Caco-2 (cell line): ENCODE results near the gene ZNF557. TPM values are rescaled to one million over a fixed set of nuclear protein-coding genes. Genes with fewer than 3 reads are reported as not detected.

ENCODE experiments used
- BruUV-seq: library from RNA; stranded (reverse); fragments of 400-500 nt; replicated peaks from 2 replicates; lab custom pipeline; 2021; lab: Mats Ljungman, UMichigan
- CTCF ChIA-PET: fragments of 300-600 bp; sonication (Branson Sonifier 250); formaldehyde crosslinking; loops from one replicate; lab custom pipeline; 2022; ENCODE audit warnings: antibody characterized with exemption; lab: Charles Lee
- POLR2A ChIA-PET: fragments of 300-600 bp; sonication (Branson Sonifier 250); formaldehyde crosslinking; loops from one replicate; lab custom pipeline; 2022; ENCODE audit warnings: antibody characterized with exemption; lab: Charles Lee
- DNase-seq, 2 experiments: peaks; one replicate each; pipeline versions ENCODE4 v3.0.0 to v3.0.0-alpha.2; 2020 to 2022
- H3K27me3 ChIP-seq: replicated peaks from 2 replicates; pipeline ENCODE4 v1.6.0; 2011; ENCODE audit warnings: low read length; ENCODE audit not compliant: control insufficient read depth, insufficient read depth
- H3K36me3 ChIP-seq: 2 replicates; pipeline ENCODE4 v1.5.1; 2011; ENCODE audit warnings: low read length; ENCODE audit not compliant: control insufficient read depth, insufficient read depth
- H3K4me1 ChIP-seq: fragments of 250-450 bp; sonication (Bioruptor Pico); 2 replicates; pipeline ENCODE4 v1.5.1; 2020; ENCODE audit warnings: mild to moderate bottlenecking
- H3K4me3 ChIP-seq: 2 replicates; pipeline ENCODE4 v1.5.1; 2011; ENCODE audit warnings: low read depth, mild to moderate bottlenecking, control low read depth, low read length
- H3K9me3 ChIP-seq: fragments of 250-450 bp; sonication (Bioruptor Pico); 2 replicates; pipeline ENCODE4 v1.5.1; 2020; ENCODE audit warnings: mild to moderate bottlenecking, moderate library complexity
- H3K27ac Mint-ChIP-seq: one replicate; pipeline ENCODE4 v1.8.0; 2022; ENCODE audit warnings: mixed read lengths; ENCODE audit not compliant: unreplicated experiment
- H3K27me3 Mint-ChIP-seq: one replicate; pipeline ENCODE4 v1.8.0; 2022; ENCODE audit warnings: mixed read lengths; ENCODE audit not compliant: insufficient read depth, unreplicated experiment
- H3K36me3 Mint-ChIP-seq: one replicate; pipeline ENCODE4 v1.8.0; 2022; ENCODE audit warnings: mild to moderate bottlenecking, mixed read lengths; ENCODE audit not compliant: insufficient read depth, unreplicated experiment
- H3K4me1 Mint-ChIP-seq: one replicate; pipeline ENCODE4 v1.8.0; 2022; ENCODE audit warnings: low read depth, mixed read lengths; ENCODE audit not compliant: unreplicated experiment
- H3K4me3 Mint-ChIP-seq: one replicate; pipeline ENCODE4 v1.8.0; 2022; ENCODE audit warnings: mild to moderate bottlenecking, moderate library complexity, mixed read lengths; ENCODE audit not compliant: unreplicated experiment
- H3K9me3 Mint-ChIP-seq: one replicate; pipeline ENCODE4 v1.8.0; 2022; ENCODE audit warnings: mixed read lengths; ENCODE audit not compliant: unreplicated experiment
- intact Hi-C: fragments of 100-400 bp; cut with micrococcal nuclease; formaldehyde crosslinking; loops from one replicate; pipeline ENCODE4 v1.10.0; 2022; ENCODE audit not compliant: unreplicated experiment
- total RNA-seq: library from RNA; stranded (reverse); gene quantifications from 2 replicates; pipeline ENCODE4 v1.2.3, GENCODE V29; 2022
- TF ChIP-seq, protein P1 (sequence below), 2 experiments: fragments of 200-600 bp in 1 of 2; IDR thresholded peaks; 1 replicate in 1 of 2; 2 replicates in 1 of 2; pipeline versions ENCODE4 v1.5.1 to v1.8.0; 2011 to 2022; ENCODE audit warnings: antibody characterized with exemption in 1 of 2, control low read depth in 1 of 2, inconsistent platforms in 1 of 2, low read depth in 1 of 2, low read length in 1 of 2, mild to moderate bottlenecking in 1 of 2, moderate library complexity in 1 of 2; ENCODE audit not compliant: insufficient read depth in 1 of 2, severe bottlenecking in 1 of 2, unreplicated experiment in 1 of 2

Gene ZNF557
- total RNA-seq, 1 experiment from 2014 or later, result 8.3 TPM

DNA sequence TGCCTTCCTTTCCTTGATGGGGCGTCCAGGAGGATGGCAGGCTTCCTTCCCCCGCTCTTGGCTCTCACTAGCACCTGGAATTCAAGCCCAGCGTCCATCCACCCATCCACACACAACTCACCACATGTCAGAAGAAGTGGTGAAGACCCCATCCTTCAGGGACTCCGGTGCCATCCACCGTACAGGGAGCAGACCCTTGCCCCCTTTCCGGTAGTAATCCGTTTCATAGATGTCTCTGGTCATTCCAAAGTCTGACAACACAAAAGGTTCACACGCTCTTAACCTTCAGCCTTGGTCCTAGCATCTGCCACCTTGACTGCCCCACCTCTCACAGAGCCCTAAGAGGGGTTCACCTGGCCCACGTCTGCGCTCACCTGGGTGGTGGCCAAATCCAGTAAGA lies 51.0 kb downstream of the ZNF557 start:
- ChIA-PET CTCF (no interaction called here), POLR2A (no interaction called here)
- H3K27me3 Mint-ChIP-seq, result no peaks in the 10 kb centered on the region
- TF ChIP-seq, protein P1, sequence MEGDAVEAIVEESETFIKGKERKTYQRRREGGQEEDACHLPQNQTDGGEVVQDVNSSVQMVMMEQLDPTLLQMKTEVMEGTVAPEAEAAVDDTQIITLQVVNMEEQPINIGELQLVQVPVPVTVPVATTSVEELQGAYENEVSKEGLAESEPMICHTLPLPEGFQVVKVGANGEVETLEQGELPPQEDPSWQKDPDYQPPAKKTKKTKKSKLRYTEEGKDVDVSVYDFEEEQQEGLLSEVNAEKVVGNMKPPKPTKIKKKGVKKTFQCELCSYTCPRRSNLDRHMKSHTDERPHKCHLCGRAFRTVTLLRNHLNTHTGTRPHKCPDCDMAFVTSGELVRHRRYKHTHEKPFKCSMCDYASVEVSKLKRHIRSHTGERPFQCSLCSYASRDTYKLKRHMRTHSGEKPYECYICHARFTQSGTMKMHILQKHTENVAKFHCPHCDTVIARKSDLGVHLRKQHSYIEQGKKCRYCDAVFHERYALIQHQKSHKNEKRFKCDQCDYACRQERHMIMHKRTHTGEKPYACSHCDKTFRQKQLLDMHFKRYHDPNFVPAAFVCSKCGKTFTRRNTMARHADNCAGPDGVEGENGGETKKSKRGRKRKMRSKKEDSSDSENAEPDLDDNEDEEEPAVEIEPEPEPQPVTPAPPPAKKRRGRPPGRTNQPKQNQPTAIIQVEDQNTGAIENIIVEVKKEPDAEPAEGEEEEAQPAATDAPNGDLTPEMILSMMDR (IDR thresholded peaks at IDR 0.05; ENCODE audit: insufficient read depth in 1 of 2, low read depth in 1 of 2, low read length in 1 of 2, severe bottlenecking in 1 of 2, unreplicated experiment in 1 of 2), result no peak
- Histone ChIP-seq H3K27me3 (no peaks in the 10 kb centered on the region), H3K9me3 (no peaks in the 10 kb centered on the region), H3K4me1 (no peaks in the 10 kb centered on the region), H3K4me3 (no peak overlapping the region), H3K36me3 (peaks cover 1% of the 10 kb centered on the region)
- no peak overlapping the region for H3K4me3 Mint-ChIP-seq
- no TSS peak for BruUV-seq
- no peaks in the 10 kb centered on the region for H3K4me1 Mint-ChIP-seq
- peaks cover 10% of the 10 kb centered on the region for H3K9me3 Mint-ChIP-seq
- H3K27ac Mint-ChIP-seq, result no peak overlapping the region
- peaks cover 50% of the 10 kb centered on the region for H3K36me3 Mint-ChIP-seq
- no peak for DNase-seq
- intact Hi-C loops, result no loop called here

DNA sequence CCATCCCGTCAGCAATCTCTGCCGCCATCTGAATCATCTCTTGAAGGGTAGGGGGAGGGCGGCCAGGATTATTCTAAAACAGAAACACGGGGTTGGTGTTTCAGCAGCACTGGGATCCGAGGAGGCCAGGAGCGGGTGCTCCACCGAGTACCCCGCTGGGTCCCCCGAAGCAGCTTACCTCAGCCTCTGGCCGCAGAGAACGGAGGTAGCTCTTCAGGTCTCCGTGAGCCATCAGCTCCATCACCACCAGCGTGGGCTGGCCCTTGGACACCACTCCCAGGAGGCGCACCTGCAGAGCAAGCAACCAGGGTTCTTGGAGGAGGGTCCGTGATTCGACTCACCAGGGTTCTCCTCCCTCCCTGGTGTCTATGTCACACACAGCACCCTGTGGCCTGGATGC lies 53.2 kb downstream of the ZNF557 start:
- H3K4me3 Mint-ChIP-seq, result no peak overlapping the region
- H3K36me3 Mint-ChIP-seq, result peaks cover 44% of the 10 kb centered on the region
- Histone ChIP-seq H3K27me3 (no peaks in the 10 kb centered on the region), H3K4me3 (no peak overlapping the region), H3K36me3 (peaks cover 9% of the 10 kb centered on the region), H3K9me3 (no peaks in the 10 kb centered on the region), H3K4me1 (no peaks in the 10 kb centered on the region)
- H3K27ac Mint-ChIP-seq, result no peak overlapping the region
- no peaks in the 10 kb centered on the region for H3K4me1 Mint-ChIP-seq
- peaks cover 10% of the 10 kb centered on the region for H3K9me3 Mint-ChIP-seq
- intact Hi-C loops, result no loop called here
- ChIA-PET POLR2A (no interaction called here), CTCF (no interaction called here)
- TF ChIP-seq, protein P1 (IDR thresholded peaks at IDR 0.05; ENCODE audit: insufficient read depth in 1 of 2, low read depth in 1 of 2, low read length in 1 of 2, severe bottlenecking in 1 of 2, unreplicated experiment in 1 of 2), result no peak
- H3K27me3 Mint-ChIP-seq, result no peaks in the 10 kb centered on the region
- no TSS peak for BruUV-seq
- no peak for DNase-seq

DNA sequence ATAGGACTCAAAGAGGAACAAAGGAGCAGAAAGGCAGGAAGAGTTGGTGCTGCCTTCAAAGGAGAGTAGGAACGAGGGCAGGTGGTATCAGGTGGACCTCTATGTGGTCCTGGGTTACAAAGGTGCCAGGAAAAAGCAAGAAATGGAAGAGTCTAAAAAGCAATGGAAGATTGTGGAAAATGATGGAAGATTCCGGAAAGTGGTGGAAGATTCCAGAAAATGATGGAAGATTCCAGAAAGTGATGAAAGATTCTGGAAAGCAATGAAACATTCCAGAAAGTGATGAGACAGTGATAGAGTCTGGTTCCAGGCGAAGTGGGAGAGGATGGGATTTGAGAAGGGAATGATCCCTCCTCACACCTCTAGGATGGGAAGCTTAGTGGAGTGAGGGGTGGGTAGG lies 55.3 kb downstream of the ZNF557 start:
- H3K36me3 ChIP-seq, result peaks cover 9% of the 10 kb centered on the region; the same call in 1 of the 2 replicates
- H3K4me3 Mint-ChIP-seq, result no peak overlapping the region
- no peaks in the 10 kb centered on the region for H3K27me3 Mint-ChIP-seq
- no peaks in the 10 kb centered on the region for H3K9me3 ChIP-seq
- intact Hi-C loops, result no loop called here
- TF ChIP-seq, protein P1 (IDR thresholded peaks at IDR 0.05; ENCODE audit: insufficient read depth in 1 of 2, low read depth in 1 of 2, low read length in 1 of 2, severe bottlenecking in 1 of 2, unreplicated experiment in 1 of 2), result no peak
- H3K36me3 Mint-ChIP-seq, result peaks cover 39% of the 10 kb centered on the region
- CTCF ChIA-PET, result no interaction called here
- no peaks in the 10 kb centered on the region for H3K27me3 ChIP-seq
- POLR2A ChIA-PET, result no interaction called here
- no TSS peak for BruUV-seq
- H3K4me3 ChIP-seq, result no peak overlapping the region
- H3K27ac Mint-ChIP-seq, result no peak overlapping the region
- no peaks in the 10 kb centered on the region for H3K4me1 ChIP-seq
- no peak for DNase-seq
- peaks cover 10% of the 10 kb centered on the region for H3K9me3 Mint-ChIP-seq
- H3K4me1 Mint-ChIP-seq, result no peaks in the 10 kb centered on the region
